ENCODE measurements around the gene MYBL2.

MYBL2 gene

DNA sequence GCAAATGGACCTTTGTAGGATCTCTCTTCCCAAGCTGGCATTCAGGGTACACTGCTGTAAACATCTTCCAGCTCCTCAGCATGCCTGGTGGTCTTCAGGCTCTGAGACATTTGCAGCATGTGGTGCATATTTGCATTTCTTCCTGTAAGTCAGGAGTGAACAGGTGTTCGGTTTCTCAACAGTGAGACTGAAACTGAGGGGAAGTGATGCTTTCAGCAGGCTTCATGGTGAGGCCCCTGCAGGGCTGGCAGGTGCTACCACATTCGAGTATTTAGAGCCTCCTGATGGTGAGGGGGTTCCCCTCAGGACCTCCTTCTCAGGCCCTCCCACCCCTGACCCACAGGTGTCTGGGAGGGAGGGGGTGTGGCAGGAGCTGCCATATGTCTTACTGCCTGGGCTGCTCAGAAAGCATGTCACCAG is 15.1 kb downstream of the MYBL2 start:
- in situ Hi-C loops (cut with MboI; ENCODE audit: low sequenced_read_pairs), result no loop called here

GRCh38 chr20:43682446-43682845 is 15.5 kb downstream of the MYBL2 start:
- in situ Hi-C loops (cut with MboI; ENCODE audit: low sequenced_read_pairs), result no loop called here

- in situ Hi-C loops (cut with MboI; ENCODE audit: low sequenced_read_pairs), result no loop called here
These were observed 19.9 kb downstream of the MYBL2 start for GRCh38 chr20:43686820-43687219.

- in situ Hi-C loops (cut with MboI; ENCODE audit: low sequenced_read_pairs), result no loop called here
These were observed 22.3 kb downstream of the MYBL2 start for GRCh38 chr20:43689165-43689564.

GRCh38 chr20:43690943-43691598 is 24.2 kb downstream of the MYBL2 start:
- in situ Hi-C loops (cut with MboI; ENCODE audit: low sequenced_read_pairs), result no loop called here

DNA sequence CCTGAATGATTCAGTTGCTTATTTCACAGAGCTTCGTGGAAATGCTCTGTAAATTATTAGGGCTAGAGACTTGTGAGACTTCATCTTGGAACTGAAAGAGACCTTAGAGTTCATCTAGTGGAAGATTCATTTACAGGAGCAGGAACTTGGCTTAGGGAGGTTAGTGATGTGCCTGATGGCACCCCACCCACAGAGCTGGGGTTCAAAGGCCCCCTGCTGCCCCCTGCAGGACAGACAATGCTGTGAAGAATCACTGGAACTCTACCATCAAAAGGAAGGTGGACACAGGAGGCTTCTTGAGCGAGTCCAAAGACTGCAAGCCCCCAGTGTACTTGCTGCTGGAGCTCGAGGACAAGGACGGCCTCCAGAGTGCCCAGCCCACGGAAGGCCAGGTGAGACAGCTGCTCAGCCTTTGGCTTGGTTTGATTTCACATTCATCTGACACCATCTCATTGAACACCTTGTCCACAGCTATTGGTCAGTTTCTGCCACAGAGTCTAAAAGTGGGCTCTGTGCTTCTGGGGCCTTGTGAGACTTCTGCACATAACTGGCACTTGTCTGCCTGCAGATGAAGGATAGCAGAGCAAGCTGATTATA is 25.1 kb downstream of the MYBL2 start:
- in situ Hi-C loops (cut with MboI; ENCODE audit: low sequenced_read_pairs), result no loop called here

GRCh38 chr20:43694763-43695162 is 27.8 kb downstream of the MYBL2 start:
- in situ Hi-C loops (cut with MboI; ENCODE audit: low sequenced_read_pairs), result no loop called here

DNA sequence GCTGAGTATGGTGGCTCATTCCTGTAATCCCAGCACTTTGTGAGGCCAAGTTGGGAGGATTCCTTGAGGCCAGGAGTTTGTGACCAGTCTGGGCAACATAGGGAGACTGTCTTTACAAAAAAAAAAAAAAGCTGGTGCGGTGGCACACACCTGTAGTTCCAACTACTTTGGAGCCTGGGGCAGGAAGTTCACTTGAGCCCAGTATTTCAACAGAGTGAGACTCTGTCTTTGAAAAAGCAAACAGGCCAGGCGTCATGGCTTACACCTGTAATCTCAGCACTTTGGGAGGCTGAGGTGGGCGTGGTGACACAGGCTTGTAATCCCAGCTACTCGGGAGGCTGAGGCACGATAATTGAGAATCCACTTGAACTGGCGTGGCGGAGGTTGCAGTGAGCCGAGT is 28.7 kb downstream of the MYBL2 start:
- in situ Hi-C loops (cut with MboI; ENCODE audit: low sequenced_read_pairs), result no loop called here

- in situ Hi-C loops (cut with MboI; ENCODE audit: low sequenced_read_pairs), result no loop called here
These were observed 33.1 kb downstream of the MYBL2 start for GRCh38 chr20:43699941-43700565.

- in situ Hi-C loops (cut with MboI; ENCODE audit: low sequenced_read_pairs), result no loop called here
These were observed 33.7 kb downstream of the MYBL2 start for GRCh38 chr20:43700627-43701026.

DNA sequence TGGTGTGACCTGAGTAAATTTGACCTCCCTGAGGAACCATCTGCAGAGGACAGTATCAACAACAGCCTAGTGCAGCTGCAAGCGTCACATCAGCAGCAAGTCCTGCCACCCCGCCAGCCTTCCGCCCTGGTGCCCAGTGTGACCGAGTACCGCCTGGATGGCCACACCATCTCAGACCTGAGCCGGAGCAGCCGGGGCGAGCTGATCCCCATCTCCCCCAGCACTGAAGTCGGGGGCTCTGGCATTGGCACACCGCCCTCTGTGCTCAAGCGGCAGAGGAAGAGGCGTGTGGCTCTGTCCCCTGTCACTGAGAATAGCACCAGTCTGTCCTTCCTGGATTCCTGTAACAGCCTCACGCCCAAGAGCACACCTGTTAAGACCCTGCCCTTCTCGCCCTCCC is 35.6 kb downstream of the MYBL2 start:
- in situ Hi-C loops (cut with MboI; ENCODE audit: low sequenced_read_pairs), result no loop called here

DNA sequence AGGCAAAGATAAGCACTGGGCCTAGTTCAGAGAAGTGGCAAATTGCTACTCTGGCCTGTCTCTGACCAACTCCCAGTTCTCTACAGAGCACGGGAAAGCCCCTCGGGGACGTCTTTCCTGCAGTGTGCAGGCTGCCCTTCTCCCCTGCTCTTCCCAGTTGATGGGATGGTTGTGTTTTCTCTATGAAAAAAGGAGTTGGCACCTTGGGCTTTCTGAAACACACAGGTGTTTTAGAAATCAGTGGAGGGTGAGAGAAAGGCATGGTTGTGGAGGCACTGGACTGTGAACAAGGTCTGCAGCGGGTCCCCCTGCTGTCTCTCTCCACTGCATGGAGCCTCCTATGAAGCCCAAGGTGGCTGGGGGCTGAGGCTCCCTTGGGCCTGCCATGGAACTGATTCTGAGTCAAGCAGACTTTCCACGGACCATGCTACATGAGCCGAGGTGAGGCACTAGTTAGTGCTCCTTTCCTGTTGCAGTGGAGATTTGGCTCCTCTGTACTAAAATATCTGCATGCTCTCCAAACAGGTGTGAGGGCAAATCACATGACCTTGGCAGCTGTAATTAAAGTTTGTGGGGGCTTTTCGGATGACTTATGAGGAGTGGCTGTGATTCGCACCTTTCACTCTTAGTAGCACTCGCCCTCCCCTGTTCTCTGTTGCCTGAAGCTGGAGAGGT is 43.6 kb downstream of the MYBL2 start:
- in situ Hi-C loops (cut with MboI; ENCODE audit: low sequenced_read_pairs), result no loop called here

GRCh38 chr20:43711098-43711654 is 44.3 kb downstream of the MYBL2 start:
- in situ Hi-C loops (cut with MboI; ENCODE audit: low sequenced_read_pairs), result no loop called here

DNA sequence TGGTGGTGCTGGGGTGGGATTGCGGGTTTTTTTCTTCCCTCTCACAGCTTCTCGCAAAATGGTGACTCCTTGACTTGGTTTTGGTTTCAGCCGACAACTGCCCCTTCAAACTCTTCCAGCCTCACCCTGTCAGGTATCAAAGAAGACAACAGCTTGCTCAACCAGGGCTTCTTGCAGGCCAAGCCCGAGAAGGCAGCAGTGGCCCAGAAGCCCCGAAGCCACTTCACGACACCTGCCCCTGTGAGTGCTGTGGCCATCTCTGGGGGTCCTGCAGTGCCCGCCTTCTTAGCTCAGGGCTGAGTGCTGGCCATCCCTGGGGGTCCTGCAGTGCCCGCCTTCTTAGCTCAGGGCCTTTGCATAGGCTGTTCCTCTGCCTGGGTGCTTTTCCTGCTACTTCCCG is 48.1 kb downstream of the MYBL2 start:
- in situ Hi-C loops (cut with MboI; ENCODE audit: low sequenced_read_pairs), result no loop called here

GRCh38 chr20:43715511-43715910 is 48.6 kb downstream of the MYBL2 start:
- in situ Hi-C loops (cut with MboI; ENCODE audit: low sequenced_read_pairs), result no loop called here

- in situ Hi-C loops (cut with MboI; ENCODE audit: low sequenced_read_pairs), result no loop called here
These were observed 49.2 kb downstream of the MYBL2 start for GRCh38 chr20:43716123-43716522.

DNA sequence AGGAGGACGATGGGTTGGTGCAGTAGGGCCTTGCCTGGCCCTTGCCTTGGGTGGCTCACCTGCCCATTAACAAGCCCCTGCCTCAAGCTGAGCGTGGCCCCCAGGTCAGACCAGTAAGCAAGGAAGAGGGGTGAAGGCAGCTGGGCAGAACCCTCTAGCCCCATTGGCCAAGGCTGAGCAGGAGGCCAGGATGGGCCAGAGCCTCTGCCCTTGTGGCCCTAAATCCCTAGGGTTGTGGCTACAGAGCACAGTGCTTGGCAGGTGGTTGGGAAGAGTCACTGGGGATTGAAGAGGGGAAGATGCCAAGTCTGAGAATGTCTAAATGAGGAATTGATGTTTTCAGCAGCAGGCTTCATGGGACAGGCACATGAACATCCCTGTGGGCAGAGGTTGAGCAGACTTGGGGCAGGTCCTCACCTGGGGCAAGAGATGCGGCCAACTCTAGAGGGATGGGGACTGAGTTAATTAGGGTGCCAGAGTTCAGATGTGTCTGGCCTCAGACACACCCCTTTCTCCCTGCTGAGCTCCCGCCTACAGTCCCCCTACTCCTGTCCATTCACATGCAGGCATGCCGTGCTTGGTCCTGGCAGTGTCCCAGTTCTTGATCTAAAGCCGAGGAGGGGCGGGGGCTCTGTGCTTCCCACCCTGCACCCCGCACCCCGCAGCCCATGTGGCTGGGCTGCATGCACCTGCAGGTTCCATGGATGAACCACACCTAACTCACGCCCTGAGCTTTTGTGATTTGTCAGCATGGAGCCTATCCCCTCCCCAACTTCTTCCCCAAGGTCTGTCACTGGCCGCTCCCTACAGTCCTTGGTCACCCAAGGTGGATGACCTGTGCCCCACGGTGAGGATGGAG is 50.1 kb downstream of the MYBL2 start:
- in situ Hi-C loops (cut with MboI; ENCODE audit: low sequenced_read_pairs), result no loop called here

DNA sequence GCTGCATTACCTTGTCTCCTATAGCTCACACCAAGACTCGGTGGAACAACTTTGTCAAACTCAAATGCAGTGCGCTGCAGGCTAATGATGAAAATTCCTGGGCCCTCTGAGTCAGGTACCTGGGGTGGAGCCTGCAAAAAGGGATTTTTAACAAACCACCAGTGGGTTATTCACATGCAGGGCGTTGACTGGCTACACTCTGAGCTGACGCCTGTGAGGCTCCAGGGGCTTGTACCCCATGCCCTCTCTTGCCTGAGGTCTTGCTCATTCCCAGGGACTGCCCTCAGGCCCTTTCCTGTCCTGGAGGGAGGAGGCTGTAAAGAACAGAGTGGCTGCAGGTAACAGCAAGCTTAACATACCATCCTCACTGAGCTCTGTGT is 50.7 kb downstream of the MYBL2 start:
- in situ Hi-C loops (cut with MboI; ENCODE audit: low sequenced_read_pairs), result no loop called here

DNA sequence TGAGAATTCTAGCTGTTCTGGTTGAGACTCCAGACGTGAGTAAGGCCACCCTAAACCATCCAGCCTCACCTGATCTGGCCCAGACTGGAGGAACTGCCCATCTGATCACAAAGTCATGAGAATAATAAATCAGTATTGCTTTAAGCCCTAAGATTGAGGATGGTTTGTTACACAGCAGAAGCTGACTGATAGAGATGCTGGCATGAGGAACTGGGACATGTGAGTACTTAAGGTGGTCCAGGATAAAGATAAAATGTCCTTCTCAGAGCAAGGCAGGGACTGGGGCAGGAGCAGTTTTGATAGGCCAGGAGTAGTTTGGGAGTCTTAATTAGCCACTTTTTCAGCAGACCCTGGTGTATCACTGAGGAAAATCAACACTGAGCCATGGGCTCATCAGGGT is 53.1 kb downstream of the MYBL2 start:
- in situ Hi-C loops (cut with MboI; ENCODE audit: low sequenced_read_pairs), result no loop called here

- in situ Hi-C loops (cut with MboI; ENCODE audit: low sequenced_read_pairs), result no loop called here
These were observed 54.1 kb downstream of the MYBL2 start for GRCh38 chr20:43721097-43721428.

Measured in hTERT RPE-1 (cell line).